Panc1 (cell line): Measurements from ENCODE around the gene TTC23. TPM values are rescaled to one million over a fixed set of nuclear protein-coding genes. Genes with fewer than 3 reads are reported as not detected.
A peak's percentile ranks its signal among the peaks of the same experiment; 100 is the strongest.

Experiments
- ATAC-seq: fragments of 200-7000 bp; cut with Tn5 transposase; 2 replicates; pipeline ENCODE4 v1.9.1; 2020; ENCODE audit warnings: mild to moderate bottlenecking, moderate library complexity
- BruUV-seq: library from RNA; stranded (reverse); fragments of 400-500 nt; replicated peaks from 2 replicates; lab custom pipeline; 2021; lab: Mats Ljungman, UMichigan
- CTCF ChIA-PET: fragments of 300-600 bp; sonication (Branson Sonifier 250); formaldehyde crosslinking; loops from one replicate; lab custom pipeline; 2022; ENCODE audit warnings: antibody characterized with exemption; lab: Charles Lee
- POLR2A ChIA-PET: fragments of 300-600 bp; sonication (Branson Sonifier 250); formaldehyde crosslinking; loops from one replicate; lab custom pipeline; 2022; ENCODE audit warnings: antibody characterized with exemption; lab: Charles Lee
- DNase-seq: peaks from one replicate; pipeline ENCODE4 v3.0.0-alpha.2; 2010; ENCODE audit warnings: low read depth, low spot score
- H3K27ac ChIP-seq: 2 replicates; pipeline ENCODE4 v1.5.1; 2011; ENCODE audit warnings: mild to moderate bottlenecking, low read length, inconsistent platforms
- H3K27me3 ChIP-seq: fragments of 200-500 bp; sonication (Bioruptor generic); 2 replicates; pipeline ENCODE4 v1.6.0; 2014; ENCODE audit warnings: low read length, inconsistent platforms; ENCODE audit not compliant: control insufficient read depth, insufficient read depth
- H3K36me3 ChIP-seq: fragments of 200-500 bp; sonication (Bioruptor generic); 2 replicates; pipeline ENCODE4 v1.5.1; 2014; ENCODE audit warnings: inconsistent platforms, mild to moderate bottlenecking, low read length, moderate library complexity; ENCODE audit not compliant: control insufficient read depth, insufficient read depth
- H3K4me1 ChIP-seq: 2 replicates; pipeline ENCODE4 v1.5.1; 2011; ENCODE audit warnings: inconsistent platforms, mild to moderate bottlenecking, low read length, moderate library complexity; ENCODE audit not compliant: control insufficient read depth, insufficient read depth
- H3K4me3 ChIP-seq, 2 experiments: 2 replicates each; pipeline ENCODE4 v1.5.1; 2011 to 2012; ENCODE audit warnings: low read depth in 2 of 2, low read length in 2 of 2, mild to moderate bottlenecking in 2 of 2, inconsistent platforms in 1 of 2, moderate library complexity in 1 of 2
- H3K9me3 ChIP-seq: fragments of 200-500 bp; sonication (Bioruptor generic); 2 replicates; pipeline ENCODE4 v1.5.1; 2014; ENCODE audit warnings: low read depth, mild to moderate bottlenecking, inconsistent platforms, low read length, moderate library complexity; ENCODE audit not compliant: control insufficient read depth, insufficient read depth
- POLR2AphosphoS5 ChIP-seq: IDR thresholded peaks from 2 replicates; pipeline ENCODE4 v1.6.1; 2012; ENCODE audit warnings: mild to moderate bottlenecking, low read depth, low read length, moderate library complexity
- SIN3A ChIP-seq: IDR thresholded peaks from 2 replicates; pipeline ENCODE4 v1.6.1; 2012; ENCODE audit warnings: low read depth, mild to moderate bottlenecking, low read length, moderate library complexity, borderline replicate concordance; ENCODE audit not compliant: insufficient read depth
- TCF7L2 ChIP-seq: IDR thresholded peaks from 2 replicates; pipeline ENCODE4 v1.6.1; 2011; ENCODE audit warnings: mild to moderate bottlenecking, low read depth, low read length, inconsistent platforms
- in situ Hi-C: cut with HindIII; loops from 2 replicates; pipeline ENCODE4 v1.10.0; 2016; ENCODE audit warnings: low sequenced_read_pairs, low pct_unique_long_range_greater_than_20kb
- intact Hi-C: fragments of 100-400 bp; cut with micrococcal nuclease; formaldehyde crosslinking; loops from one replicate; pipeline ENCODE4 v1.10.0; 2022; ENCODE audit not compliant: unreplicated experiment
- total RNA-seq: library from RNA; stranded (reverse); gene quantifications from one replicate; pipeline ENCODE4 v1.2.1, GENCODE V29; 2021; ENCODE audit not compliant: unreplicated experiment
- TF ChIP-seq, protein P1 (sequence below), 2 experiments: IDR thresholded peaks; 2 replicates each; pipeline ENCODE4 v1.6.1; 2011 to 2012; ENCODE audit warnings: low read depth in 2 of 2, control low read depth in 1 of 2, low read length in 1 of 2, mild to moderate bottlenecking in 1 of 2, moderate library complexity in 1 of 2; ENCODE audit not compliant: insufficient read depth in 1 of 2
- TF ChIP-seq, protein P2 (sequence below): fragments of 450-650 bp; IDR thresholded peaks from 2 replicates; pipeline ENCODE4 v1.5.1; 2017; ENCODE audit warnings: mild to moderate bottlenecking

TTC23 gene
- total RNA-seq, 1 experiment from 2014 or later, result 21.7 TPM

DNA sequence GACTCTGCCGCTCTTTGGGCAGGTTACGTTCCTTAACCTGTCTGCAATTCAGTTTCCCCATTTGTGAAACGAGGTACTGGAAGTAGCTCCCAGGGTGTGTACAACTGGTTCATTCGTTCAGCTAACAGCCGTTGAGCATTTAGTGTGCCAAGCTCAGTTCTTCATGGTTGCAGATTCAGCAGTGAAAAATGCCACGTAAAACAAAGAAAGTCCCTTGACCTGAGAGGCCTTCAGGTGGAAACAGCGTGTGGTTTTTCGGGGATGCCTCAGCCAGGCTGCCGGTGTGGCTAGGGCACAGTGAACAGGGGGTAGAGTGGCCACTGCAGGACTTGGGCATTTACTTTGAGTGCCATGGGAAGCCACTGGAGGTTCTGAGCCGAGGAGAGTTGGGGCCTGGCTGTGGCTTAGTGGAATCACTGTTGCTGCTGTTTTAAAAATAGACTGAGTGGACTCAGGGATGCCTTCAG is 139.8 kb downstream of the TTC23 start:
- Histone ChIP-seq H3K4me3 (no peak overlapping the region), H3K36me3 (0 out of 2 replicates have a peak, but pooled peaks cover 2% of the 10 kb centered on the region), H3K27ac (peak overlapping the region; percentile 3; the same call in 1 of the 2 replicates), H3K27me3 (no peaks in the 10 kb centered on the region), H3K9me3 (no peaks in the 10 kb centered on the region), H3K4me1 (peaks cover 34% of the 10 kb centered on the region)
- intact Hi-C loops, result no loop called here
- TF ChIP-seq TCF7L2, result no peak
- TF ChIP-seq, protein P1, sequence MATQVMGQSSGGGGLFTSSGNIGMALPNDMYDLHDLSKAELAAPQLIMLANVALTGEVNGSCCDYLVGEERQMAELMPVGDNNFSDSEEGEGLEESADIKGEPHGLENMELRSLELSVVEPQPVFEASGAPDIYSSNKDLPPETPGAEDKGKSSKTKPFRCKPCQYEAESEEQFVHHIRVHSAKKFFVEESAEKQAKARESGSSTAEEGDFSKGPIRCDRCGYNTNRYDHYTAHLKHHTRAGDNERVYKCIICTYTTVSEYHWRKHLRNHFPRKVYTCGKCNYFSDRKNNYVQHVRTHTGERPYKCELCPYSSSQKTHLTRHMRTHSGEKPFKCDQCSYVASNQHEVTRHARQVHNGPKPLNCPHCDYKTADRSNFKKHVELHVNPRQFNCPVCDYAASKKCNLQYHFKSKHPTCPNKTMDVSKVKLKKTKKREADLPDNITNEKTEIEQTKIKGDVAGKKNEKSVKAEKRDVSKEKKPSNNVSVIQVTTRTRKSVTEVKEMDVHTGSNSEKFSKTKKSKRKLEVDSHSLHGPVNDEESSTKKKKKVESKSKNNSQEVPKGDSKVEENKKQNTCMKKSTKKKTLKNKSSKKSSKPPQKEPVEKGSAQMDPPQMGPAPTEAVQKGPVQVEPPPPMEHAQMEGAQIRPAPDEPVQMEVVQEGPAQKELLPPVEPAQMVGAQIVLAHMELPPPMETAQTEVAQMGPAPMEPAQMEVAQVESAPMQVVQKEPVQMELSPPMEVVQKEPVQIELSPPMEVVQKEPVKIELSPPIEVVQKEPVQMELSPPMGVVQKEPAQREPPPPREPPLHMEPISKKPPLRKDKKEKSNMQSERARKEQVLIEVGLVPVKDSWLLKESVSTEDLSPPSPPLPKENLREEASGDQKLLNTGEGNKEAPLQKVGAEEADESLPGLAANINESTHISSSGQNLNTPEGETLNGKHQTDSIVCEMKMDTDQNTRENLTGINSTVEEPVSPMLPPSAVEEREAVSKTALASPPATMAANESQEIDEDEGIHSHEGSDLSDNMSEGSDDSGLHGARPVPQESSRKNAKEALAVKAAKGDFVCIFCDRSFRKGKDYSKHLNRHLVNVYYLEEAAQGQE (IDR thresholded peaks at IDR 0.05; ENCODE audit: insufficient read depth in 1 of 2, low read depth in 2 of 2, low read length in 1 of 2), result no peak
- TF ChIP-seq POLR2AphosphoS5, result no peak
- TF ChIP-seq SIN3A, result no peak
- TF ChIP-seq, protein P2, sequence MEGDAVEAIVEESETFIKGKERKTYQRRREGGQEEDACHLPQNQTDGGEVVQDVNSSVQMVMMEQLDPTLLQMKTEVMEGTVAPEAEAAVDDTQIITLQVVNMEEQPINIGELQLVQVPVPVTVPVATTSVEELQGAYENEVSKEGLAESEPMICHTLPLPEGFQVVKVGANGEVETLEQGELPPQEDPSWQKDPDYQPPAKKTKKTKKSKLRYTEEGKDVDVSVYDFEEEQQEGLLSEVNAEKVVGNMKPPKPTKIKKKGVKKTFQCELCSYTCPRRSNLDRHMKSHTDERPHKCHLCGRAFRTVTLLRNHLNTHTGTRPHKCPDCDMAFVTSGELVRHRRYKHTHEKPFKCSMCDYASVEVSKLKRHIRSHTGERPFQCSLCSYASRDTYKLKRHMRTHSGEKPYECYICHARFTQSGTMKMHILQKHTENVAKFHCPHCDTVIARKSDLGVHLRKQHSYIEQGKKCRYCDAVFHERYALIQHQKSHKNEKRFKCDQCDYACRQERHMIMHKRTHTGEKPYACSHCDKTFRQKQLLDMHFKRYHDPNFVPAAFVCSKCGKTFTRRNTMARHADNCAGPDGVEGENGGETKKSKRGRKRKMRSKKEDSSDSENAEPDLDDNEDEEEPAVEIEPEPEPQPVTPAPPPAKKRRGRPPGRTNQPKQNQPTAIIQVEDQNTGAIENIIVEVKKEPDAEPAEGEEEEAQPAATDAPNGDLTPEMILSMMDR, result no peak
- in situ Hi-C loops, result no loop called here
- ATAC-seq, result no peak
- POLR2A ChIA-PET, result no interaction called here
- no peak for DNase-seq
- CTCF ChIA-PET, result interaction anchor here (0.5 to 1.9 kb wide), 2 partner anchors 9 to 624 kb away, joined by 4 to 8 read pairs; partner anchors contain the start of gene LYSMD4
- BruUV-seq, result no TSS peak

DNA sequence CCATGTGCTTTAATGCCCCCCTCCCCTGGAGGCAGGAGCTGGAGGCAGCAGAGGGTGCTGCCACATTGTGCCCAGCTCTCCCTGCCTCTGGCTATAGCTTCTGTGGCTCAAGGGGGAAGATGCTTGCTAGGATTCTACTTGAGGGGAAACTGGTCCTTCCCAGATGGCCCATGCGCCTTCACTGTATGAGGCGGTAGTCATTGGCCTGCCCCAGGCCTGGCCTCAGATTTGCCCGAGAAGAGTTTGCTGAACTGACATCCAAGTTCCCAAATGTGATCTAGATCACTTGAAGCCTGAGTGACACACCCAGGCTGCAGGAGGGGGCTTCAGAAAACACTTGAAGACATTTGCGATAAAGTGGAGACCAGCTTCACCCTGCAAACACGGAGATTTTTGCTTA is 140.4 kb downstream of the TTC23 start:
- in situ Hi-C loops, result no loop called here

More for the DNA sequence above, 140.4 kb downstream of the TTC23 start:
- DNase-seq (no peak), ATAC-seq (no peak)
- no TSS peak for BruUV-seq
- CTCF ChIA-PET, result interaction anchor here (1.9 kb wide), 1 partner anchor 9 kb away, joined by 8 read pairs; no protein-coding TSS in a partner anchor
- peaks cover 34% of the 10 kb centered on the region for H3K4me1 ChIP-seq
- POLR2A ChIA-PET, result no interaction called here
- H3K4me3 ChIP-seq, result no peak overlapping the region
- intact Hi-C loops, result no loop called here
- TF ChIP-seq, protein P1 (IDR thresholded peaks at IDR 0.05; ENCODE audit: insufficient read depth in 1 of 2, low read depth in 2 of 2, low read length in 1 of 2), result no peak
- no peak for TF ChIP-seq POLR2AphosphoS5
- TF ChIP-seq TCF7L2, result no peak
- TF ChIP-seq, protein P2, result no peak
- no peak for TF ChIP-seq SIN3A
- H3K27ac ChIP-seq, result peak overlapping the region; percentile 37; the same call in 1 of the 2 replicates
- no peaks in the 10 kb centered on the region for H3K9me3 ChIP-seq
- H3K27me3 ChIP-seq, result no peaks in the 10 kb centered on the region
- 0 out of 2 replicates have a peak, but pooled peaks cover 2% of the 10 kb centered on the region for H3K36me3 ChIP-seq
